ENCODE measurements around the gene CEP170B. TPM values are rescaled to one million over a fixed set of nuclear protein-coding genes. Genes with fewer than 3 reads are reported as not detected.
A peak's percentile ranks its signal among the peaks of the same experiment; 100 is the strongest.

The CEP170B gene
- total and polyA plus RNA-seq, 2 of the 8 experiments (the other 6 are each of a cell fraction or from before 2014, with no cell fraction given): 9.1 to 33.8 TPM

- peaks cover 0 to 2% of the 10 kb centered on the region in 2 experiments for H4K20me1 ChIP-seq (replicated peaks in 1 of 2; ENCODE audit: control insufficient read depth in 1 of 2, insufficient read depth in 2 of 2, low read length in 2 of 2)
- no peak overlapping the region for H4K91ac ChIP-seq (replicated peaks; ENCODE audit: insufficient read length, low read length)
- H4K5ac ChIP-seq (ENCODE audit: insufficient read length, low read depth, low read length): no peak overlapping the region
- H3K23ac ChIP-seq (ENCODE audit: insufficient read length): no peak overlapping the region
- DNase-seq (ENCODE audit: low read depth in 1 of 2, low spot score in 2 of 2) (no peak), FAIRE-seq (no peak)
- H3K36me3 ChIP-seq (ENCODE audit: control insufficient read depth in 2 of 4, insufficient read depth in 4 of 4, low read length in 3 of 4): peaks cover 0 to 4% (median 0%) of the 10 kb centered on the region in 4 experiments; a peak in 1 of 8 replicates
- no peaks in the 10 kb centered on the region for H3K9me3 ChIP-seq (ENCODE audit: insufficient read depth in 2 of 2, low read depth in 1 of 2, low read length in 1 of 2)
- peak overlapping the region; percentile 12 to 65 (median 33); a peak in 4 of 8 replicates for H3K4me3 ChIP-seq (ENCODE audit: extremely low read depth in 1 of 4, insufficient read depth in 2 of 4, low read depth in 3 of 4, low read length in 4 of 4)
- H3K4me1 ChIP-seq (replicated peaks in 1 of 4; ENCODE audit: control insufficient read depth in 3 of 4, insufficient read depth in 4 of 4, low read length in 3 of 4): peaks cover 0 to 12% (median 8%) of the 10 kb centered on the region in 4 experiments; a peak in 5 of 7 replicates
- H3K9ac ChIP-seq (replicated peaks in 1 of 4; ENCODE audit: extremely low read depth in 1 of 4, low read depth in 3 of 4, low read length in 3 of 4): no peak overlapping the region
- H2BK120ac ChIP-seq (replicated peaks; ENCODE audit: low read depth, low read length): no peak overlapping the region
- peaks cover 12% of the 10 kb centered on the region; the same call in 1 of the 2 replicates for H3K23me2 ChIP-seq (ENCODE audit: low read depth, low read length)
- 0 out of 2 replicates have a peak overlapping the region, but pooled peaks have one; percentile 5 for H2AK5ac ChIP-seq (ENCODE audit: low read depth, low read length)
- no peak overlapping the region for H3K56ac ChIP-seq (replicated peaks; ENCODE audit: insufficient read length, low read depth, low read length)
- no peak overlapping the region for H3K18ac ChIP-seq (ENCODE audit: extremely low read depth, low read length)
- no peak overlapping the region for H3K4ac ChIP-seq (replicated peaks; ENCODE audit: insufficient read length, low read depth, low read length)
- ChIA-PET CTCF (ENCODE audit: partially characterized antibody) (interaction anchor here (0.6 to 1.5 kb wide), 7 partner anchors 20 to 1201 kb away, joined by 3 to 5 read pairs (median 3); no protein-coding TSS in a partner anchor), POLR2A (ENCODE audit: partially characterized antibody) (no interaction called here)
- H2AFZ ChIP-seq (ENCODE audit: low read length): no peak overlapping the region
- no peak overlapping the region for H2BK12ac ChIP-seq (ENCODE audit: low read depth, low read length)
- no peaks in the 10 kb centered on the region for H3K79me2 ChIP-seq (ENCODE audit: control insufficient read depth in 1 of 2, insufficient read depth in 2 of 2, low read length in 2 of 2)
- H2BK15ac ChIP-seq (ENCODE audit: low read length): peak overlapping the region; percentile 5; the same call in 1 of the 2 replicates
- no peak overlapping the region for H3K14ac ChIP-seq (ENCODE audit: insufficient read length)
- H3K4me2 ChIP-seq (ENCODE audit: insufficient read depth in 1 of 2, low read depth in 2 of 2, low read length in 2 of 2): peak overlapping the region; percentile 78 to 80
- H4K8ac ChIP-seq (ENCODE audit: extremely low read depth, insufficient read depth, low read length): peak overlapping the region; percentile 64
- no peak overlapping the region for H3K27ac ChIP-seq (ENCODE audit: low read depth, low read length)
- TF ChIP-seq MAX (IDR thresholded peaks at IDR 0.05) (0 out of 2 replicates have a peak, but pooled peaks have one; percentile 24), SIX5 (IDR thresholded peaks at IDR 0.05; ENCODE audit: low read depth, low read length) (no peak), EZH2 (IDR thresholded peaks at IDR 0.05; ENCODE audit: low read depth, low read length, severe bottlenecking) (peak; percentile 85)
- H3K79me1 ChIP-seq (ENCODE audit: low read depth, low read length): no peaks in the 10 kb centered on the region
- 24% methylated on average over 48 of the region's 64 CpGs; no CpG with 5 or more reads in 1 of the 2 experiments for WGBS, 2 experiments (ENCODE audit: extremely low coverage in 1 of 2, insufficient coverage in 1 of 2, insufficient read length in 1 of 2, insufficient replicate concordance in 2 of 2, low coverage in 1 of 2, low lambda C conversion rate in 2 of 2, missing lambda C conversion rate in 1 of 2)
- no peak overlapping the region for H2BK5ac ChIP-seq (ENCODE audit: low read depth, low read length)
- peaks cover 27 to 67% (median 49%) of the 10 kb centered on the region in 4 experiments for H3K27me3 ChIP-seq (replicated peaks in 1 of 4; ENCODE audit: control insufficient read depth in 3 of 4, extremely low read depth in 1 of 4, insufficient read depth in 3 of 4, low read length in 3 of 4)
- no peak overlapping the region for H2BK20ac ChIP-seq (ENCODE audit: low read length)
These were observed 67.0 kb downstream of the CEP170B start for GRCh38 chr14:104931771-104932675.

Measured in H1 (cell line).